ENCODE data around the gene LSAMP.

DNA sequence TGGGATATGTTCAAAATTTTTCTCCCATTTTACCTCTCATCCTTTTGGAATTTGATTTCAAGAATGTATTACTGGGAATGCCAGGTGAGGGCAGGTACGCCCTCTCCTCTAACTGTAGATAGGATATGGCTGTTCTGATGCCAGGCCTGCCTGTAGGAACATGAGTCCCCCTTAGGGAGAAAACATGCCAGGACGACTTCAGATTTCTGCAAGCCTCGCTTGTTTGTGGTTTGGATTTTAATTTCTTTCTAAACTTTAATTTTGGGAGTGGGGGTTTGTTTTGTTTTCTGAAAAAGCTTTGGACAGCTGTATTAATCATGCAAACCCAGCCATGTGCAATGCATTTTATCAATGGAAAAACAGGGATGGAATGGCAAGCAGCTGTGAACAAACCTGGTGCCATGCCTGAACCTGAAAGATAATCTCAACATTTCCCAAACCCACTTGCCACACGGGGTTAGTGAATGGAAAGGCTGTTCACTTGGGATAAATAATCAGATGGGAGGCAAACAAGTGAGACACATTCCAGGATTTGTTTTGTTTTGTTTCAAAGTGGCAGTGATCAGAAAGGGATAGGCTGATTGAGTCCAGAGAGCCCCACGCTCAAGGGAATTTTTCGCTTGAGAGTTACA lies 614.4 kb downstream of the LSAMP start:
- TF ChIP-seq, protein P1, sequence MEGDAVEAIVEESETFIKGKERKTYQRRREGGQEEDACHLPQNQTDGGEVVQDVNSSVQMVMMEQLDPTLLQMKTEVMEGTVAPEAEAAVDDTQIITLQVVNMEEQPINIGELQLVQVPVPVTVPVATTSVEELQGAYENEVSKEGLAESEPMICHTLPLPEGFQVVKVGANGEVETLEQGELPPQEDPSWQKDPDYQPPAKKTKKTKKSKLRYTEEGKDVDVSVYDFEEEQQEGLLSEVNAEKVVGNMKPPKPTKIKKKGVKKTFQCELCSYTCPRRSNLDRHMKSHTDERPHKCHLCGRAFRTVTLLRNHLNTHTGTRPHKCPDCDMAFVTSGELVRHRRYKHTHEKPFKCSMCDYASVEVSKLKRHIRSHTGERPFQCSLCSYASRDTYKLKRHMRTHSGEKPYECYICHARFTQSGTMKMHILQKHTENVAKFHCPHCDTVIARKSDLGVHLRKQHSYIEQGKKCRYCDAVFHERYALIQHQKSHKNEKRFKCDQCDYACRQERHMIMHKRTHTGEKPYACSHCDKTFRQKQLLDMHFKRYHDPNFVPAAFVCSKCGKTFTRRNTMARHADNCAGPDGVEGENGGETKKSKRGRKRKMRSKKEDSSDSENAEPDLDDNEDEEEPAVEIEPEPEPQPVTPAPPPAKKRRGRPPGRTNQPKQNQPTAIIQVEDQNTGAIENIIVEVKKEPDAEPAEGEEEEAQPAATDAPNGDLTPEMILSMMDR (IDR thresholded peaks at IDR 0.05), result no peak
- TF ChIP-seq POLR2A (IDR thresholded peaks at IDR 0.05), result no peak

Data from esophagus squamous epithelium (tissue), 4 donors.